MCF 10A (cell line): Measurements from ENCODE around the gene MRPS27. TPM values are rescaled to one million over a fixed set of nuclear protein-coding genes. Genes with fewer than 3 reads are reported as not detected.
"Not testable (repeated sequence)": the region's sequence is repeated elsewhere in the genome, so short reads cannot be mapped to it uniquely, and the experiment has no call there.

Source experiments
- BruUV-seq: library from RNA; stranded (reverse); fragments of 400-500 nt; replicated peaks from 2 replicates; lab custom pipeline; 2021; lab: Mats Ljungman, UMichigan
- CTCF ChIA-PET: fragments of 300-600 bp; sonication (Branson Sonifier 250); formaldehyde crosslinking; extraction: SDS; loops from one replicate; lab custom pipeline; 2021; ENCODE audit warnings: antibody characterized with exemption, inconsistent platforms; lab: Yijun Ruan, JAX
- POLR2A ChIA-PET: fragments of 300-600, 350-650 bp; sonication (Branson Sonifier 250); formaldehyde crosslinking; extraction: SDS; loops from one replicate; lab custom pipeline; 2020; ENCODE audit warnings: antibody characterized with exemption, inconsistent platforms; lab: Yijun Ruan, JAX
- DNase-seq: peaks from one replicate; pipeline ENCODE4 v3.0.0-alpha.2; 2018; ENCODE audit not compliant: unreplicated experiment
- H3K27ac Mint-ChIP-seq: one replicate; pipeline ENCODE4 v1.8.0; 2022; ENCODE audit warnings: mild to moderate bottlenecking, low read depth, mixed read lengths; ENCODE audit not compliant: unreplicated experiment
- H3K27me3 Mint-ChIP-seq: one replicate; pipeline ENCODE4 v1.8.0; 2022; ENCODE audit warnings: mixed read lengths; ENCODE audit not compliant: insufficient read depth, unreplicated experiment
- H3K36me3 Mint-ChIP-seq: one replicate; pipeline ENCODE4 v1.8.0; 2022; ENCODE audit warnings: mild to moderate bottlenecking, moderate library complexity, mixed read lengths; ENCODE audit not compliant: insufficient read depth, unreplicated experiment
- H3K4me1 Mint-ChIP-seq: one replicate; pipeline ENCODE4 v1.8.0; 2022; ENCODE audit warnings: mixed read lengths; ENCODE audit not compliant: insufficient read depth, unreplicated experiment
- H3K4me3 Mint-ChIP-seq: one replicate; pipeline ENCODE4 v1.8.0; 2022; ENCODE audit warnings: mild to moderate bottlenecking, moderate library complexity, mixed read lengths; ENCODE audit not compliant: unreplicated experiment
- H3K9me3 Mint-ChIP-seq: one replicate; pipeline ENCODE4 v1.8.0; 2022; ENCODE audit warnings: mixed read lengths; ENCODE audit not compliant: unreplicated experiment
- CTCF ChIP-seq: fragments of 200-600 bp; IDR thresholded peaks from one replicate; pipeline ENCODE4 v1.8.0; 2022; ENCODE audit warnings: antibody characterized with exemption, mild to moderate bottlenecking; ENCODE audit not compliant: unreplicated experiment
- intact Hi-C: fragments of 100-400 bp; cut with micrococcal nuclease; formaldehyde crosslinking; loops from 2 replicates; pipeline ENCODE4 v1.14.1; 2022
- total RNA-seq: library from RNA; stranded (reverse); gene quantifications from 2 replicates; pipeline ENCODE4 v1.2.3, GENCODE V29; 2022

The MRPS27 gene
- total RNA-seq, 1 experiment from 2014 or later: 68.5 TPM

- DNase-seq: no peak
- Mint-ChIP-seq H3K36me3 (peaks cover 43% of the 10 kb centered on the region), H3K27ac (no peak overlapping the region), H3K4me1 (peaks cover 14% of the 10 kb centered on the region), H3K9me3 (no peaks in the 10 kb centered on the region), H3K27me3 (no peaks in the 10 kb centered on the region), H3K4me3 (no peak overlapping the region)
- intact Hi-C loops: no loop called here
- no peak for TF ChIP-seq CTCF
- CTCF ChIA-PET: interaction anchor here (0.6 kb wide), 1 partner anchor 36 kb away, joined by 4 read pairs; no protein-coding TSS in a partner anchor
- POLR2A ChIA-PET: no interaction called here
- BruUV-seq: no TSS peak
Measured at GRCh38 chr5:72300590-72301339, 19.3 kb downstream of the MRPS27 start.

- intact Hi-C loops: no loop called here
- no peaks in the 10 kb centered on the region for H3K27me3 Mint-ChIP-seq
- DNase-seq: no peak
- H3K4me1 Mint-ChIP-seq: peaks cover 11% of the 10 kb centered on the region
- H3K36me3 Mint-ChIP-seq: peaks cover 44% of the 10 kb centered on the region
- ChIA-PET POLR2A (interaction anchor here (0.6 to 1.2 kb wide), 2 partner anchors 9 to 19 kb away, joined by 3 to 4 read pairs; no protein-coding TSS in a partner anchor), CTCF (interaction anchor here (0.6 kb wide), 1 partner anchor 30 kb away, joined by 4 read pairs; no protein-coding TSS in a partner anchor)
- H3K27ac Mint-ChIP-seq: no peak overlapping the region
- H3K9me3 Mint-ChIP-seq: no peaks in the 10 kb centered on the region
- BruUV-seq: no TSS peak
- TF ChIP-seq CTCF: no peak
- no peak overlapping the region for H3K4me3 Mint-ChIP-seq
Measured at GRCh38 chr5:72298711-72299110, 21.3 kb downstream of the MRPS27 start.

DNA sequence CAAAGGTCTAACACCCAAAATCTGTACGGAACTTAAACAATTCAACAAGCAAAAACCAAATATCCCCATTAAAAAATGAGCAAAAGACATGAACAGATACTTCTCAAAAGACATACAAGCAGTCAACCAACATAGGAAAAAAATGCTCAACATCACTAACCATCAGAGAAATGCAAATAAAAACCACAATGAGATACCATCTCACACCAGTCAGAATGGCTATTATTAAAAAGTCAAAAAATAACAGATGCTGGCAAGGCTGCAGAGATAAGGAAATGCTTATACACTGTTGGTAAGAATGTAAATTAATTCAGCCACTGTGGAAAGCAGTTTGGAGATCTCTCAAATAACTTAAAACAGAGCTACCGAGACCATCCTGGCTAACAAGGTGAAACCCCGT is 21.9 kb downstream of the MRPS27 start:
- intact Hi-C loops, BruUV-seq, DNase-seq, H3K4me3 Mint-ChIP-seq, H3K27me3 Mint-ChIP-seq, H3K9me3 Mint-ChIP-seq, CTCF ChIA-PET, H3K27ac Mint-ChIP-seq: not testable (repeated sequence)
- Mint-ChIP-seq H3K36me3 (peaks cover 46% of the 10 kb centered on the region), H3K4me1 (peaks cover 11% of the 10 kb centered on the region)
- POLR2A ChIA-PET: interaction anchor here (0.6 kb wide), 1 partner anchor 18 kb away, joined by 3 read pairs; no protein-coding TSS in a partner anchor

GRCh38 chr5:72296256-72296655 is 23.8 kb downstream of the MRPS27 start:
- intact Hi-C loops: no loop called here
- CTCF ChIA-PET: interaction anchor here (0.5 to 1.2 kb wide), 2 partner anchors 13 to 789 kb away, joined by 3 read pairs; no protein-coding TSS in a partner anchor
- no peaks in the 10 kb centered on the region for H3K9me3 Mint-ChIP-seq
- peaks cover 11% of the 10 kb centered on the region for H3K4me1 Mint-ChIP-seq
- no peak for DNase-seq
- no peak for TF ChIP-seq CTCF
- H3K27me3 Mint-ChIP-seq: no peaks in the 10 kb centered on the region
- H3K27ac Mint-ChIP-seq: no peak overlapping the region
- no TSS peak for BruUV-seq
- H3K4me3 Mint-ChIP-seq: no peak overlapping the region
- H3K36me3 Mint-ChIP-seq: peaks cover 53% of the 10 kb centered on the region
- POLR2A ChIA-PET: interaction anchor here (0.8 kb wide), 1 partner anchor 12 kb away, joined by 4 read pairs; no protein-coding TSS in a partner anchor
